NCI-H748 (cell line): ENCODE measurements around the gene MET.
A peak's percentile ranks its signal among the peaks of the same experiment; 100 is the strongest.

Source experiments
- DNase-seq: peaks from one replicate; lab custom pipeline; 2025; ENCODE audit not compliant: unreplicated experiment; lab: John Stamatoyannopoulos, UW

MET gene

GRCh38 chr7:116780966-116781365 is 109.0 kb downstream of the MET start:
- DNase-seq: peak; percentile 10

GRCh38 chr7:116781584-116781983 is 109.6 kb downstream of the MET start:
- no peak for DNase-seq

GRCh38 chr7:116782177-116782711 is 110.2 kb downstream of the MET start:
- peak; percentile 39 for DNase-seq

GRCh38 chr7:116783666-116784318 is 111.8 kb downstream of the MET start:
- DNase-seq: no peak

- no peak for DNase-seq
Measured at GRCh38 chr7:116784647-116785046, 112.7 kb downstream of the MET start.

GRCh38 chr7:116785843-116786242 is 113.8 kb downstream of the MET start:
- no peak for DNase-seq

- DNase-seq: peak; percentile 45
Measured at GRCh38 chr7:116786791-116787443, 114.9 kb downstream of the MET start.

GRCh38 chr7:116787881-116788280 is 115.9 kb downstream of the MET start:
- DNase-seq: no peak

GRCh38 chr7:116788572-116789197 is 116.7 kb downstream of the MET start:
- no peak for DNase-seq

GRCh38 chr7:116790025-116790424 is 118.0 kb downstream of the MET start:
- no peak for DNase-seq

- no peak for DNase-seq
Measured at GRCh38 chr7:116792813-116793212, 120.8 kb downstream of the MET start.

GRCh38 chr7:116793795-116794340 is 121.9 kb downstream of the MET start:
- no peak for DNase-seq

GRCh38 chr7:116796471-116796870 is 124.5 kb downstream of the MET start:
- no peak for DNase-seq

- no peak for DNase-seq
Measured at GRCh38 chr7:116797612-116798011, 125.6 kb downstream of the MET start.

GRCh38 chr7:116798232-116798631 is 126.2 kb downstream of the MET start:
- no peak for DNase-seq

- no peak for DNase-seq
Measured at GRCh38 chr7:116799916-116800315, 127.9 kb downstream of the MET start.

GRCh38 chr7:116800594-116800993 is 128.6 kb downstream of the MET start:
- no peak for DNase-seq

- no peak for DNase-seq
Measured at GRCh38 chr7:116801092-116801710, 129.2 kb downstream of the MET start.

- DNase-seq: no peak
Measured at GRCh38 chr7:116802144-116802745, 130.2 kb downstream of the MET start.

GRCh38 chr7:116802746-116803152 is 130.8 kb downstream of the MET start:
- DNase-seq: peak; percentile 71

- no peak for DNase-seq
Measured at GRCh38 chr7:116804471-116804870, 132.5 kb downstream of the MET start.
